ENCODE results near the gene RAPGEF1.

DNA sequence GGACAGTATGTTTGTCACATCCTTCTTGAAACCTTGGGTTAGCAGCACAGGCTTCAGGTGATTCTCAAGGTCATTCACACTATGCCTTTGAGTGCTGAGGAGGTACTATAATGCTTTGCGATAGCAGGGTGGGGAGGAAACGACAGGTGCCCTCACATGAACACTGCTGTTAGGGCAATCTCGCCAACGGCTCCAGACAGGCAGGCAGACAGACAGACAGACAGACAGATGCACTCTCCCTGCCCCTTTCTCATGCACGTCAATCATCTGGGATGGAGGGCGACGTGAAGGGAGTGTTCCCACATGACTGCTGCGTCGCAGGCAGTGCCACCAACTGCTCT, 82.9 kb downstream of the RAPGEF1 start:
- TF ChIP-seq ZNF274 (IDR thresholded peaks at IDR 0.05; ENCODE audit: low read depth, low read length): no peak
- no peak for TF ChIP-seq YY1 (IDR thresholded peaks at IDR 0.05; ENCODE audit: insufficient read depth, insufficient read length)

Data from NT2/D1 (cell line).